ENCODE data around the gene ANKRD39. TPM values are rescaled to one million over a fixed set of nuclear protein-coding genes. Genes with fewer than 3 reads are reported as not detected.

Gene ANKRD39
- polyA plus RNA-seq, 4 donors = 6.6 to 10.9 (median 7.2) TPM

- DNase-seq (ENCODE audit: low read depth in 4 of 4, low spot score in 3 of 4) = no peak
Observed at GRCh38 chr2:96835830-96836229, 22.0 kb downstream of the ANKRD39 start.

- no peak for DNase-seq (ENCODE audit: low read depth in 4 of 4, low spot score in 3 of 4)
Observed at GRCh38 chr2:96832754-96833507, 24.9 kb downstream of the ANKRD39 start.

GRCh38 chr2:96832408-96832753, 25.4 kb downstream of the ANKRD39 start:
- DNase-seq (ENCODE audit: low read depth in 4 of 4, low spot score in 3 of 4) = no peak

GRCh38 chr2:96831679-96832078, 26.1 kb downstream of the ANKRD39 start:
- no peak for DNase-seq (ENCODE audit: low read depth in 4 of 4, low spot score in 3 of 4)

GRCh38 chr2:96830044-96830562, 27.7 kb downstream of the ANKRD39 start:
- DNase-seq (ENCODE audit: low read depth in 4 of 4, low spot score in 3 of 4) = no peak

GRCh38 chr2:96828874-96829273, 28.9 kb downstream of the ANKRD39 start:
- no peak for DNase-seq (ENCODE audit: low read depth in 4 of 4, low spot score in 3 of 4)

GRCh38 chr2:96828436-96828835, 29.4 kb downstream of the ANKRD39 start:
- no peak for DNase-seq (ENCODE audit: low read depth in 4 of 4, low spot score in 3 of 4)

- DNase-seq (ENCODE audit: low read depth in 4 of 4, low spot score in 3 of 4) = no peak
Observed at GRCh38 chr2:96826546-96827278, 31.1 kb downstream of the ANKRD39 start.

- DNase-seq (ENCODE audit: low read depth in 4 of 4, low spot score in 3 of 4) = no peak
Observed at GRCh38 chr2:96825057-96825456, 32.8 kb downstream of the ANKRD39 start.

- DNase-seq (ENCODE audit: low read depth in 4 of 4, low spot score in 3 of 4) = no peak
Observed at GRCh38 chr2:96824079-96824870, 33.5 kb downstream of the ANKRD39 start.

- no peak for DNase-seq (ENCODE audit: low read depth in 4 of 4, low spot score in 3 of 4)
Observed at GRCh38 chr2:96823198-96823597, 34.6 kb downstream of the ANKRD39 start.

GRCh38 chr2:96822786-96823185, 35.0 kb downstream of the ANKRD39 start:
- DNase-seq (ENCODE audit: low read depth in 4 of 4, low spot score in 3 of 4) = no peak

GRCh38 chr2:96821113-96821675, 36.6 kb downstream of the ANKRD39 start:
- no peak for DNase-seq (ENCODE audit: low read depth in 4 of 4, low spot score in 3 of 4)

GRCh38 chr2:96819876-96820511, 37.8 kb downstream of the ANKRD39 start:
- no peak for DNase-seq (ENCODE audit: low read depth in 4 of 4, low spot score in 3 of 4)

- DNase-seq (ENCODE audit: low read depth in 4 of 4, low spot score in 3 of 4) = no peak
Observed at GRCh38 chr2:96819128-96819875, 38.5 kb downstream of the ANKRD39 start.

GRCh38 chr2:96817882-96818281, 39.9 kb downstream of the ANKRD39 start:
- no peak for DNase-seq (ENCODE audit: low read depth in 4 of 4, low spot score in 3 of 4)

GRCh38 chr2:96816836-96817702, 40.7 kb downstream of the ANKRD39 start:
- DNase-seq (ENCODE audit: low read depth in 4 of 4, low spot score in 3 of 4) = no peak

- peak; percentile 79 to 85 (median 83) for DNase-seq (ENCODE audit: low read depth in 4 of 4, low spot score in 3 of 4)
Observed at GRCh38 chr2:96816127-96816835, 41.5 kb downstream of the ANKRD39 start, which contains the start of gene CNNM3. CNNM3 (plus strand) TSS chr2:96816268; CDS start chr2:96816278, 10 bp downstream.

Data from left renal pelvis (tissue), 4 donors.